ENCODE data around the gene ZDHHC17. TPM values are rescaled to one million over a fixed set of nuclear protein-coding genes. Genes with fewer than 3 reads are reported as not detected.
"Not testable (repeated sequence)": the region's sequence is repeated elsewhere in the genome, so short reads cannot be mapped to it uniquely, and the experiment has no call there.

ZDHHC17 gene
- total RNA-seq, 1 donor from 2014 or later, result 39.6 TPM

DNA sequence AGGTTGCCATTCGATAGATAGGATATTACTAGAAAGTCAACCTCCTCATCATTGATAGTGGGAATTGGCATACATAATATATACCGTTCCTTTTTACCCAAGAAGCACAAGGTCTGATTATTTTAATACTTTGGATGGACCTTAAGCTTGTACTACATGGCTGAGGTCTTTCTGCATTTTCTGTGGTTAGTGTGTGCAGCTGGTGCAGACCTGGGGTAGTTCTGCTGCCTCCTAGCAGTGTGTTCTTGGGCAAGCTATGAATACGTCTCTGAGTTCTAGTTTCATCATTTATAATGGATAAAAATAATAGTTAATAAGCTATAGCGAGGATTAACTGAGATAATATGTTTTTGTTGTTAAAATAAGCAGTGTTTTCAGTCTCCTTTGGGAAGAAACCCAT lies 2.2 kb downstream of the ZDHHC17 start:
- no peaks in the 10 kb centered on the region for H3K27me3 Mint-ChIP-seq (ENCODE audit: low read depth)
- H3K4me3 Mint-ChIP-seq (ENCODE audit: unreplicated experiment), result peak overlapping the region; percentile 28
- no peak for DNase-seq (ENCODE audit: low spot score)
- H3K9me3 Mint-ChIP-seq (ENCODE audit: low read depth), result no peaks in the 10 kb centered on the region
- no peak for TF ChIP-seq CTCF (IDR thresholded peaks at IDR 0.05)
- H3K4me1 Mint-ChIP-seq (ENCODE audit: low read depth), result peaks cover 50% of the 10 kb centered on the region
- H3K27ac Mint-ChIP-seq (ENCODE audit: unreplicated experiment), result peak overlapping the region; percentile 99
- no peaks in the 10 kb centered on the region for H3K36me3 Mint-ChIP-seq (ENCODE audit: low read depth)

- no peak for TF ChIP-seq CTCF (IDR thresholded peaks at IDR 0.05)
- H3K27me3 Mint-ChIP-seq (ENCODE audit: low read depth), result no peaks in the 10 kb centered on the region
- H3K36me3 Mint-ChIP-seq (ENCODE audit: low read depth), result peaks cover 3% of the 10 kb centered on the region
- H3K9me3 Mint-ChIP-seq (ENCODE audit: low read depth), result no peaks in the 10 kb centered on the region
- H3K4me3 Mint-ChIP-seq (ENCODE audit: unreplicated experiment), result no peak overlapping the region
- peaks cover 51% of the 10 kb centered on the region for H3K4me1 Mint-ChIP-seq (ENCODE audit: low read depth)
- DNase-seq (ENCODE audit: low spot score), result no peak
- peak overlapping the region; percentile 53 for H3K27ac Mint-ChIP-seq (ENCODE audit: unreplicated experiment)
Observed at GRCh38 chr12:76768576-76768975, 4.7 kb downstream of the ZDHHC17 start.

GRCh38 chr12:76777765-76778216 lies 13.9 kb downstream of the ZDHHC17 start:
- TF ChIP-seq CTCF (IDR thresholded peaks at IDR 0.05), result no peak
- DNase-seq (ENCODE audit: low spot score), result no peak
- Mint-ChIP-seq H3K27me3 (ENCODE audit: low read depth) (no peaks in the 10 kb centered on the region), H3K4me1 (ENCODE audit: low read depth) (peaks cover 59% of the 10 kb centered on the region), H3K27ac (ENCODE audit: unreplicated experiment) (no peak overlapping the region), H3K9me3 (ENCODE audit: low read depth) (no peaks in the 10 kb centered on the region), H3K4me3 (ENCODE audit: unreplicated experiment) (no peak overlapping the region), H3K36me3 (ENCODE audit: low read depth) (peaks cover 4% of the 10 kb centered on the region)

DNA sequence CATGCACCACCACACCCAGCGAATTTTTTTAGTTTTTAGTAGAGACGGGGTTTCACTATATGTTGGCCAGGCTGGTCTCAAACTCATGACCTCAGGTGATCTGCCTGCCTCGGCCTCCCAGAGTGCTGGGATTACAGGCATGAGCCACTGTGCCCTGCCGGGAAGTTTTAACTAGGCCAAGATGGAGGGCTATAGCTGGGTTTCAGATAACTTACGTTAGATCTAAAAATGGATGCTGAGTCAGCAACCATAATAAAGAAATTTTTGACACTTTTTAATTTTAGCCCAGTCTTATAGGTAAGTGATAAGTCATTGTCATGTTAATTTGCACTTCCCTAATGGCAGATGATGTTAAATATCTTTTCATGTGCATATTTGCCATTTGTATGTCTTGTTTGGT lies 14.4 kb downstream of the ZDHHC17 start:
- Mint-ChIP-seq H3K4me1 (ENCODE audit: low read depth) (peaks cover 61% of the 10 kb centered on the region), H3K4me3 (ENCODE audit: unreplicated experiment) (no peak overlapping the region), H3K27ac (ENCODE audit: unreplicated experiment) (no peak overlapping the region), H3K36me3 (ENCODE audit: low read depth) (peaks cover 2% of the 10 kb centered on the region), H3K9me3 (ENCODE audit: low read depth) (no peaks in the 10 kb centered on the region), H3K27me3 (ENCODE audit: low read depth) (no peaks in the 10 kb centered on the region)
- no peak for DNase-seq (ENCODE audit: low spot score)
- no peak for TF ChIP-seq CTCF (IDR thresholded peaks at IDR 0.05)

DNA sequence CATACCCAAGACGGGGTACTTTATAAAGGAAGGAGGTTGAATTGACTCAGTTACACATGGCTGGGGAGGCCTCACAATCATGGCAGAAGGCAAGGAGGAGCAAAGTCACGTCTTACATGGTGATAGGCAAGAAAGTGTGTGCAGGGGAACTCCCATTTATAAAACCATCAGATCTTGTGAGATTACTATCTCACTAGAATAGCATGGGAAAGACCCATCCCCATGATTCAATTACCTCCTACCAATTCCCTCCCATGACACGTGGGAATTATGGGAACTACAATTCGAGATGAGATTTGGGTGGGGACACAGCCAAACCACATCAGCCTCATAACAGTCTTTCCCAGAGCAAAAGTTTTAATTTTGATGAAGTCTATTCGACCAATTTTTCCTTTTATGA lies 15.4 kb downstream of the ZDHHC17 start:
- peak overlapping the region; percentile 43 for H3K27ac Mint-ChIP-seq (ENCODE audit: unreplicated experiment)
- DNase-seq (ENCODE audit: low spot score), result not testable (repeated sequence)

DNA sequence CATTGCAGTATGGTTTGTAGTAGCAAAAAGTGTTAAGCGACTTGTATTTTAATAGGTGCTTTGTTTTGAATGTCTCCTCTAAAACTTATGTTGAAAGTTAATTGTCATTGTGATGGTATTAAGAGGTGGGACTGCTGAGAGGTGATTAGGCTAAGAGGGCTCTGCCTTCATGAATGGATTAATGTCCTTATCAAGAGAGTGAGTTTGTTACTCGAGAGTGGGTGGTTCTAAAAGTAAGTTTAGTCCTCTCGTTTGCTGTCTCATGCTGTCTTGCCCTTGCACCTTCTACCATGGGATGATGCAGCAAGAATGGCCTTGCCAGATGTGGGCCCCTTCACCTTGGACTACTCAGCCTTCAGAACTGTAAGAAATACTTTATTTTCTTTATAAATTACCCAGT lies 17.4 kb downstream of the ZDHHC17 start:
- H3K9me3 Mint-ChIP-seq (ENCODE audit: low read depth), result peaks cover 4% of the 10 kb centered on the region
- H3K27me3 Mint-ChIP-seq (ENCODE audit: low read depth), result no peaks in the 10 kb centered on the region
- H3K27ac Mint-ChIP-seq (ENCODE audit: unreplicated experiment), result peak overlapping the region; percentile 39
- peaks cover 85% of the 10 kb centered on the region for H3K4me1 Mint-ChIP-seq (ENCODE audit: low read depth)
- H3K4me3 Mint-ChIP-seq (ENCODE audit: unreplicated experiment), result no peak overlapping the region
- no peak for TF ChIP-seq CTCF (IDR thresholded peaks at IDR 0.05)
- peaks cover 2% of the 10 kb centered on the region for H3K36me3 Mint-ChIP-seq (ENCODE audit: low read depth)
- DNase-seq (ENCODE audit: low spot score), result no peak

More for the DNA sequence above, 15.4 kb downstream of the ZDHHC17 start:
- not testable (repeated sequence) for H3K9me3 Mint-ChIP-seq (ENCODE audit: low read depth); H3K27me3 Mint-ChIP-seq (ENCODE audit: low read depth); H3K36me3 Mint-ChIP-seq (ENCODE audit: low read depth); H3K4me3 Mint-ChIP-seq (ENCODE audit: unreplicated experiment)
- peaks cover 69% of the 10 kb centered on the region for H3K4me1 Mint-ChIP-seq (ENCODE audit: low read depth)

All from chondrocyte (in vitro differentiated cells).